ENCODE results near the gene TUBA3E. TPM values are rescaled to one million over a fixed set of nuclear protein-coding genes. Genes with fewer than 3 reads are reported as not detected.

Gene TUBA3E
- total and polyA plus RNA-seq, 9 of the 15 experiments (the other 6 are each of a cell fraction or from before 2014, with no cell fraction given) = 0.09 to 0.30 (median 0.13) TPM; not detected in 3

- no peak for TF ChIP-seq ETV1 (tag; conservative IDR thresholded peaks at IDR 0.05; ENCODE audit: low read depth)
- TF ChIP-seq PRPF4 (IDR thresholded peaks at IDR 0.05; ENCODE audit: insufficient read depth, low read depth, low read length, poor library complexity, severe bottlenecking) = no peak
- TF ChIP-seq ZNF609 (CRISPR knock-in tag; IDR thresholded peaks at IDR 0.05; ENCODE audit: borderline replicate concordance) = no peak
- TF ChIP-seq NR2C2 (CRISPR knock-in tag; IDR thresholded peaks at IDR 0.05) = no peak
- TF ChIP-seq NR2C2 (tag; IDR thresholded peaks at IDR 0.05) = no peak
- peak; percentile 50; the same call in 1 of the 2 replicates for TF ChIP-seq LEF1 (IDR thresholded peaks at IDR 0.05)
- TF ChIP-seq RREB1 (CRISPR knock-in tag; IDR thresholded peaks at IDR 0.05) = no peak
- no peak for TF ChIP-seq ZNF347 (CRISPR knock-in tag; IDR thresholded peaks at IDR 0.05; ENCODE audit: low read depth)
- TF ChIP-seq ADNP (tag; IDR thresholded peaks at IDR 0.05) = 0 out of 2 replicates have a peak, but pooled peaks have one; percentile 30
- no peak for TF ChIP-seq ZNF644 (tag; IDR thresholded peaks at IDR 0.05; ENCODE audit: low read depth)
- no peak for TF ChIP-seq ZKSCAN3 (CRISPR knock-in tag; IDR thresholded peaks at IDR 0.05)
- TF ChIP-seq KDM1A (IDR thresholded peaks at IDR 0.05) = peak; percentile 35 to 70; a peak in 3 of 4 replicates
- no peak for TF ChIP-seq SRF (CRISPR knock-in tag; IDR thresholded peaks at IDR 0.05)
- TF ChIP-seq BRD4 (IDR thresholded peaks at IDR 0.05) = no peak
- TF ChIP-seq PPARD (CRISPR knock-in tag; IDR thresholded peaks at IDR 0.05) = no peak
- TF ChIP-seq PHF21A (IDR thresholded peaks at IDR 0.05; ENCODE audit: borderline replicate concordance, low read depth) = no peak
Observed at GRCh38 chr2:130241041-130241707, 42.9 kb upstream of the TUBA3E start (continued).

All from K562 (cell line).